Measurements from ENCODE around the gene DRAM1. TPM values are rescaled to one million over a fixed set of nuclear protein-coding genes. Genes with fewer than 3 reads are reported as not detected.

DRAM1 gene
- total and polyA plus RNA-seq, 10 of the 15 experiments (the other 5 are each of a cell fraction or from before 2014, with no cell fraction given) = 22.4 to 91.5 (median 41.4) TPM

- 0 out of 2 replicates have a peak overlapping the region, but pooled peaks have one; percentile 25 for H3K4me3 ChIP-seq
- DNase-seq (ENCODE audit: low read depth, low spot score) (peak; percentile 75), FAIRE-seq (peak; percentile 68), ATAC-seq (peak; percentile 92)
- H3K27ac ChIP-seq (ENCODE audit: control insufficient read depth, insufficient read depth) = peak overlapping the region; percentile 41
- H3K4me1 ChIP-seq (ENCODE audit: control insufficient read depth, insufficient read depth, low read length) = peaks cover 11% of the 10 kb centered on the region
- TF ChIP-seq CREB1 (IDR thresholded peaks at IDR 0.05; ENCODE audit: low read depth) (no peak), HDAC6 (IDR thresholded peaks at IDR 0.05; ENCODE audit: unreplicated experiment) (no peak), CUX1 (IDR thresholded peaks at IDR 0.05; ENCODE audit: insufficient replicate concordance, low read depth, low read length) (no peak), IKZF2 (IDR thresholded peaks at IDR 0.05) (no peak), ESRRA (IDR thresholded peaks at IDR 0.05; ENCODE audit: low read length) (no peak), SRF (IDR thresholded peaks at IDR 0.05; ENCODE audit: low read depth in 2 of 2, low read length in 2 of 2) (no peak), IRF4 (IDR thresholded peaks at IDR 0.05; ENCODE audit: low read depth, low read length) (0 out of 2 replicates have a peak, but pooled peaks have one; percentile 23), NRF1 (conservative IDR thresholded peaks at IDR 0.05; ENCODE audit: low read depth, low read length) (no peak), POLR2A (IDR thresholded peaks at IDR 0.05; ENCODE audit: low read depth, low read length) (peak; percentile 40; the same call in 1 of the 2 replicates), RUNX3 (IDR thresholded peaks at IDR 0.05; ENCODE audit: low read length) (peak; percentile 28; the same call in 1 of the 2 replicates), PKNOX1 (IDR thresholded peaks at IDR 0.05) (no peak), SMAD5 (IDR thresholded peaks at IDR 0.05; ENCODE audit: low read depth) (no peak), ATF7 (IDR thresholded peaks at IDR 0.05; ENCODE audit: low read depth) (no peak), NFYA (IDR thresholded peaks at IDR 0.05; ENCODE audit: borderline replicate concordance, low read depth, low read length) (no peak)
- TF ChIP-seq, protein P1, sequence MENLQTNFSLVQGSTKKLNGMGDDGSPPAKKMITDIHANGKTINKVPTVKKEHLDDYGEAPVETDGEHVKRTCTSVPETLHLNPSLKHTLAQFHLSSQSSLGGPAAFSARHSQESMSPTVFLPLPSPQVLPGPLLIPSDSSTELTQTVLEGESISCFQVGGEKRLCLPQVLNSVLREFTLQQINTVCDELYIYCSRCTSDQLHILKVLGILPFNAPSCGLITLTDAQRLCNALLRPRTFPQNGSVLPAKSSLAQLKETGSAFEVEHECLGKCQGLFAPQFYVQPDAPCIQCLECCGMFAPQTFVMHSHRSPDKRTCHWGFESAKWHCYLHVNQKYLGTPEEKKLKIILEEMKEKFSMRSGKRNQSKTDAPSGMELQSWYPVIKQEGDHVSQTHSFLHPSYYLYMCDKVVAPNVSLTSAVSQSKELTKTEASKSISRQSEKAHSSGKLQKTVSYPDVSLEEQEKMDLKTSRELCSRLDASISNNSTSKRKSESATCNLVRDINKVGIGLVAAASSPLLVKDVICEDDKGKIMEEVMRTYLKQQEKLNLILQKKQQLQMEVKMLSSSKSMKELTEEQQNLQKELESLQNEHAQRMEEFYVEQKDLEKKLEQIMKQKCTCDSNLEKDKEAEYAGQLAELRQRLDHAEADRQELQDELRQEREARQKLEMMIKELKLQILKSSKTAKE (IDR thresholded peaks at IDR 0.05; ENCODE audit: low read depth, poor library complexity, severe bottlenecking) = no peak
- no peaks in the 10 kb centered on the region for H3K27me3 ChIP-seq (replicated peaks in 1 of 2; ENCODE audit: control insufficient read depth in 2 of 2, insufficient read depth in 2 of 2, low read length in 1 of 2)
- BruUV-seq (replicated peaks) = no TSS peak
- 0% methylated on average over 3 of the region's 3 CpGs for WGBS (ENCODE audit: insufficient coverage, insufficient replicate concordance, low lambda C conversion rate, missing lambda C conversion rate)
- intact Hi-C loops (cut with micrococcal nuclease; ENCODE audit: unreplicated experiment) (no loop called here), in situ Hi-C loops (cut with MboI) (no loop called here)
- H3K36me3 ChIP-seq (ENCODE audit: control insufficient read depth in 2 of 2, insufficient read depth in 2 of 2, low read length in 1 of 2) = no peaks in the 10 kb centered on the region; a peak in 2 of 4 replicates
- H2AFZ ChIP-seq (ENCODE audit: control insufficient read depth, low read depth, low read length) = no peak overlapping the region
- H3K4me2 ChIP-seq (ENCODE audit: control insufficient read depth, insufficient read depth) = peak overlapping the region; percentile 52
- ChIA-PET SMC1A (ENCODE audit: uncharacterized antibody, unreplicated experiment) (interaction anchor here (0.7 to 3.4 kb wide), 17 partner anchors 8 to 118 kb away, joined by 3 to 35 read pairs (median 5); no protein-coding TSS in a partner anchor), POLR2A (interaction anchor here (0.5 to 3.4 kb wide), 11 partner anchors 9 to 749 kb away, joined by 3 to 15 read pairs (median 4); partner anchors contain the start of gene DRAM1), RAD21 (ENCODE audit: unreplicated experiment) (interaction anchor here (0.6 to 1.9 kb wide), 15 partner anchors 9 to 118 kb away, joined by 3 to 12 read pairs (median 4); partner anchors contain the start of gene GNPTAB), CTCF (interaction anchor here (0.7 to 3.4 kb wide), 18 partner anchors 8 to 991 kb away, joined by 3 to 19 read pairs (median 4); partner anchors contain the start of genes DRAM1 and GNPTAB)
- H3K9me3 ChIP-seq (replicated peaks; ENCODE audit: control insufficient read depth, insufficient read depth, low read length) = no peaks in the 10 kb centered on the region; the same call in 2 of the 3 replicates
- peaks cover 59% of the 10 kb centered on the region for H3K79me2 ChIP-seq (ENCODE audit: control insufficient read depth, insufficient read depth, low read length)
- H4K20me1 ChIP-seq (ENCODE audit: control insufficient read depth, insufficient read depth) = no peaks in the 10 kb centered on the region
- no peak overlapping the region; the same call in 1 of the 2 replicates for H3K9ac ChIP-seq (ENCODE audit: control insufficient read depth, insufficient read depth, low read length)
Measured at GRCh38 chr12:101891462-101891971, 14.1 kb downstream of the DRAM1 start.
